WTC11 (cell line): Measurements from ENCODE around the gene SIGLEC12. TPM values are rescaled to one million over a fixed set of nuclear protein-coding genes. Genes with fewer than 3 reads are reported as not detected.

ENCODE experiments used
- ATAC-seq: fragments of 200-7000 bp; cut with Tn5 transposase; 2 replicates; pipeline ENCODE4 v1.10.0; 2021; ENCODE audit warnings: mild to moderate bottlenecking, moderate library complexity
- CTCF ChIA-PET: fragments of 300-600 bp; sonication (Branson Sonifier 250); formaldehyde crosslinking; loops from one replicate; lab custom pipeline; 2021; ENCODE audit warnings: antibody characterized with exemption; lab: Charles Lee
- POLR2A ChIA-PET: fragments of 350-600 bp; sonication (Branson Sonifier 250); formaldehyde crosslinking; loops from one replicate; lab custom pipeline; 2021; ENCODE audit warnings: antibody characterized with exemption; lab: Charles Lee
- DNase-seq: peaks from one replicate; pipeline ENCODE4 v3.0.0; 2021; ENCODE audit warnings: low spot score
- H3K27ac Mint-ChIP-seq: 2 replicates; pipeline ENCODE4 v1.8.0; 2021; ENCODE audit warnings: mixed read lengths
- H3K27me3 Mint-ChIP-seq: 2 replicates; pipeline ENCODE4 v1.8.0; 2021; ENCODE audit warnings: low read depth, mild to moderate bottlenecking, moderate library complexity, mixed read lengths
- H3K36me3 Mint-ChIP-seq: 2 replicates; pipeline ENCODE4 v1.8.0; 2021; ENCODE audit warnings: mixed read lengths
- H3K4me1 Mint-ChIP-seq: 2 replicates; pipeline ENCODE4 v1.8.0; 2022; ENCODE audit warnings: mixed read lengths
- H3K4me3 Mint-ChIP-seq: 2 replicates; pipeline ENCODE4 v1.8.0; 2021; ENCODE audit warnings: mild to moderate bottlenecking, moderate library complexity, mixed read lengths
- H3K9me3 Mint-ChIP-seq: 2 replicates; pipeline ENCODE4 v1.8.0; 2021; ENCODE audit warnings: mixed read lengths
- AFF4 ChIP-seq: sonication (generic); formaldehyde crosslinking; IDR thresholded peaks from 2 replicates; pipeline ENCODE4 v1.8.1; 2023; ENCODE audit warnings: mild to moderate bottlenecking, missing genetic modification reagents, borderline replicate concordance
- ATF2 ChIP-seq: sonication (generic); formaldehyde crosslinking; IDR thresholded peaks from 2 replicates; pipeline ENCODE4 v1.8.1; 2022; ENCODE audit warnings: low read depth, missing genetic modification reagents, borderline replicate concordance
- ATF6 ChIP-seq: sonication (generic); formaldehyde crosslinking; IDR thresholded peaks from 2 replicates; pipeline ENCODE4 v1.8.1; 2023; ENCODE audit warnings: mild to moderate bottlenecking, missing genetic modification reagents
- HMGXB4 ChIP-seq: sonication (generic); formaldehyde crosslinking; IDR thresholded peaks from 2 replicates; pipeline ENCODE4 v1.8.1; 2023; ENCODE audit warnings: mild to moderate bottlenecking, moderate library complexity, missing genetic modification reagents
- NR2C2 ChIP-seq: sonication (generic); formaldehyde crosslinking; IDR thresholded peaks from 2 replicates; pipeline ENCODE4 v1.8.0; 2022; ENCODE audit warnings: mild to moderate bottlenecking, missing genetic modification reagents
- OVOL2 ChIP-seq: fragments of 250-450 bp; sonication (Bioruptor Pico); IDR thresholded peaks from 2 replicates; pipeline ENCODE4 v1.9.0; 2021; ENCODE audit warnings: mild to moderate bottlenecking, borderline replicate concordance
- RELA ChIP-seq: sonication (generic); formaldehyde crosslinking; IDR thresholded peaks from 2 replicates; pipeline ENCODE4 v1.8.1; 2022; ENCODE audit warnings: missing genetic modification reagents, mild to moderate bottlenecking, borderline replicate concordance
- RORB ChIP-seq: fragments of 250-450 bp; sonication (Bioruptor Pico); IDR thresholded peaks from 2 replicates; pipeline ENCODE4 v1.9.0; 2021; ENCODE audit warnings: mild to moderate bottlenecking
- SMAD3 ChIP-seq: sonication (generic); formaldehyde crosslinking; IDR thresholded peaks from 2 replicates; pipeline ENCODE4 v1.8.0; 2022; ENCODE audit warnings: missing genetic modification reagents, mild to moderate bottlenecking, borderline replicate concordance
- SOX15 ChIP-seq: fragments of 250-450 bp; sonication (Bioruptor Pico); IDR thresholded peaks from 2 replicates; pipeline ENCODE4 v1.9.0; 2021; ENCODE audit warnings: mild to moderate bottlenecking
- ZBTB21 ChIP-seq: sonication (generic); formaldehyde crosslinking; IDR thresholded peaks from 2 replicates; pipeline ENCODE4 v1.8.1; 2023; ENCODE audit warnings: mild to moderate bottlenecking, missing genetic modification reagents, borderline replicate concordance
- ZNF121 ChIP-seq: sonication (generic); formaldehyde crosslinking; IDR thresholded peaks from 2 replicates; pipeline ENCODE4 v1.8.0; 2023; ENCODE audit warnings: missing genetic modification reagents
- ZNF138 ChIP-seq: sonication (generic); formaldehyde crosslinking; conservative IDR thresholded peaks from 2 replicates; pipeline ENCODE4 v1.8.1; 2022; ENCODE audit warnings: mild to moderate bottlenecking, moderate library complexity, missing genetic modification reagents
- ZNF219 ChIP-seq: sonication (generic); formaldehyde crosslinking; IDR thresholded peaks from 2 replicates; pipeline ENCODE4 v1.8.0; 2023; ENCODE audit warnings: missing genetic modification reagents, mild to moderate bottlenecking, borderline replicate concordance
- ZNF396 ChIP-seq: fragments of 250-450 bp; sonication (Bioruptor Pico); IDR thresholded peaks from 2 replicates; pipeline ENCODE4 v1.8.0; 2021; ENCODE audit warnings: mild to moderate bottlenecking, moderate library complexity, borderline replicate concordance
- ZNF425 ChIP-seq: fragments of 250-450 bp; sonication (Bioruptor Pico); conservative IDR thresholded peaks from 2 replicates; pipeline ENCODE4 v1.9.0; 2021; ENCODE audit warnings: mild to moderate bottlenecking
- ZNF671 ChIP-seq: fragments of 250-450 bp; sonication (Bioruptor Pico); IDR thresholded peaks from 2 replicates; pipeline ENCODE4 v1.8.0; 2021; ENCODE audit warnings: mild to moderate bottlenecking
- ZSCAN18 ChIP-seq: fragments of 250-450 bp; sonication (Bioruptor Pico); IDR thresholded peaks from 2 replicates; pipeline ENCODE4 v2.1.2; 2022; ENCODE audit warnings: mild to moderate bottlenecking, moderate library complexity
- total RNA-seq: library from RNA; stranded (reverse); gene quantifications from 3 replicates; pipeline ENCODE4 v1.2.3, GENCODE V29; 2021

The SIGLEC12 gene
- total RNA-seq, 1 experiment from 2014 or later = not detected

- no peak for TF ChIP-seq AFF4
- no peak for TF ChIP-seq ZNF219 (CRISPR knock-in tag)
- TF ChIP-seq, all 79 proteins: peak for 0
These were observed 41.1 kb upstream of the SIGLEC12 start (continued) for GRCh38 chr19:51542699-51543098.

GRCh38 chr19:51541458-51542357 is 40.1 kb upstream of the SIGLEC12 start:
- peaks cover 33% of the 10 kb centered on the region for H3K27me3 Mint-ChIP-seq
- no peaks in the 10 kb centered on the region for H3K9me3 Mint-ChIP-seq
- TF ChIP-seq RORB = no peak
- TF ChIP-seq RELA (CRISPR knock-in tag) = no peak
- no peak for TF ChIP-seq ZBTB21 (CRISPR knock-in tag)
- no peak for TF ChIP-seq HMGXB4 (CRISPR knock-in tag)
- TF ChIP-seq ZNF138 = no peak
- TF ChIP-seq SOX15 (CRISPR knock-in tag) = no peak
- no peak for TF ChIP-seq ZNF396 (CRISPR knock-in tag)
- TF ChIP-seq ZSCAN18 (CRISPR knock-in tag) = no peak
- TF ChIP-seq, all 79 proteins: peak for 0
- Mint-ChIP-seq H3K4me1 (peaks cover 3% of the 10 kb centered on the region), H3K27ac (no peak overlapping the region), H3K4me3 (no peak overlapping the region), H3K36me3 (no peaks in the 10 kb centered on the region)
- ATAC-seq (no peak; the same call in 1 of the 2 replicates), DNase-seq (no peak)
- ChIA-PET CTCF (interaction anchor here (0.7 to 0.9 kb wide), 3 partner anchors 23 to 119 kb away, joined by 3 to 5 read pairs (median 3); no protein-coding TSS in a partner anchor), POLR2A (no interaction called here)

- Mint-ChIP-seq H3K27me3 (peaks cover 30% of the 10 kb centered on the region), H3K27ac (no peak overlapping the region), H3K9me3 (no peaks in the 10 kb centered on the region), H3K36me3 (no peaks in the 10 kb centered on the region), H3K4me3 (no peak overlapping the region), H3K4me1 (peaks cover 6% of the 10 kb centered on the region)
- ATAC-seq = no peak
- ChIA-PET CTCF (no interaction called here), POLR2A (no interaction called here)
- no peak for DNase-seq
- no peak for TF ChIP-seq ATF6 (CRISPR knock-in tag)
- no peak for TF ChIP-seq OVOL2 (CRISPR knock-in tag)
- no peak for TF ChIP-seq ZNF121 (CRISPR knock-in tag)
- no peak for TF ChIP-seq RELA (CRISPR knock-in tag)
- no peak for TF ChIP-seq NR2C2 (CRISPR knock-in tag)
- no peak for TF ChIP-seq ZNF671
- TF ChIP-seq ZNF425 = no peak
- no peak for TF ChIP-seq ATF2 (CRISPR knock-in tag)
- no peak for TF ChIP-seq SMAD3 (CRISPR knock-in tag)
These were observed 38.3 kb upstream of the SIGLEC12 start for GRCh38 chr19:51539821-51540366.
